ENCODE data around the gene NMD3. TPM values are rescaled to one million over a fixed set of nuclear protein-coding genes. Genes with fewer than 3 reads are reported as not detected.
A peak's percentile ranks its signal among the peaks of the same experiment; 100 is the strongest.
"Not testable (repeated sequence)": the region's sequence is repeated elsewhere in the genome, so short reads cannot be mapped to it uniquely, and the experiment has no call there.

The NMD3 gene
- total RNA-seq = 10 to 100 TPM; 43.4 to 44.6 TPM

DNA sequence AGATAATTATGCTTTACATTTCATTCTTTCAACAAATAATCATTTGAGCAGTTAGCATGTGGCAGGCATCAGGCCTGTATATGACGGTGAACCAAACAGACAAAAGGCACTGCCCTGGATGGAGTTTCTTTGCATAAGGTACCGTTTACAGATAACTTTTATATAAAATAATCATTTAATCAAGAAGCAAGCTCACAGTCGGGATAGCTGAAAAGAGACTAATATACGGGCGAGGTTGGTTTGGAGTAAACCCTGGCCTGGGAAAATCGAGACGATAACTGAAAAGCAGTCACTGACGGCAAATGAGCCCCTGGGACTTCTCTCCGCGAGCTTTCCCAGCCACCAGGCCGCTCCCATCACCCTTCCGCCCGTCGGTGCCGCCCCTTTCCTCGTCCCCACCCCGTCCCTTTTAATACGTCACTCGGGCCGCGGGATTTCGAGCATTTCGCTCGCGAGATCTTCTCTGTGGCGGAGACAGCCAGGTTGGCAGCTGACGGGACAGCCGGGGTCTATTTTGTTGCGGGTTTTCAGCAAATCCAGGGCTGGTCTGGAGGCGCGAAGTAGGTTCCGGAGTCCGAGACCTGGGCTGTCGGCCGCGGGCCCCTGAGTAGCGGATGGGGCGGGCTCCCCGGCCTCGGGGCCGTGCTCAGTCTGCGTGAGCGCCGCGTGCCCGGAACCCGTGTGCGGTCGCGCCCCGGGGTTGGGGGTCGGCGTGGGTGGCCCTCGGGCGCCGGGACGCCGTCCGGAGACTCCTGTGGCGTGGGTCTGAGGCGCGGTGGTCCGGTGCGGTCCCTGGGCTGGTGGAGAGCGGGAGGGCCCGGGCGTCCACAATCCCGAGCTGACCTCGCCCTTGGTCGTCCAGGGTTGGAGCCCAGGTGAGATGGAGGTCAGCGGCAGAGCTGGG, at the start of gene NMD3:
TSS of gene NMD3 (plus strand) at position 462 of the 904 bp plus-strand sequence. CDS start 703 bp downstream, outside the sequence.
- POLR2A ChIA-PET = interaction anchor here (0.6 to 1.3 kb wide), 7 partner anchors 8 to 221 kb away, joined by 3 read pairs; no protein-coding TSS in a partner anchor
- CTCF ChIA-PET = interaction anchor here (0.9 to 1.6 kb wide), 2 partner anchors 124 to 466 kb away, joined by 4 to 5 read pairs; no protein-coding TSS in a partner anchor
- Mint-ChIP-seq H3K4me1 (ENCODE audit: low read depth) (peaks cover 30% of the 10 kb centered on the region), H3K27ac (peak within 1 kb of the TSS; percentile 90), H3K9me3 (ENCODE audit: insufficient read depth) (no peaks in the 10 kb centered on the region), H3K4me3 (peak within 1 kb of the TSS; percentile 87), H3K36me3 (ENCODE audit: low read depth) (peaks cover 16% of the 10 kb centered on the region), H3K27me3 (ENCODE audit: low read depth) (peaks cover 2% of the 10 kb centered on the region)
- DNase-seq (peak; percentile 95), ATAC-seq (peak; percentile 97)

DNA sequence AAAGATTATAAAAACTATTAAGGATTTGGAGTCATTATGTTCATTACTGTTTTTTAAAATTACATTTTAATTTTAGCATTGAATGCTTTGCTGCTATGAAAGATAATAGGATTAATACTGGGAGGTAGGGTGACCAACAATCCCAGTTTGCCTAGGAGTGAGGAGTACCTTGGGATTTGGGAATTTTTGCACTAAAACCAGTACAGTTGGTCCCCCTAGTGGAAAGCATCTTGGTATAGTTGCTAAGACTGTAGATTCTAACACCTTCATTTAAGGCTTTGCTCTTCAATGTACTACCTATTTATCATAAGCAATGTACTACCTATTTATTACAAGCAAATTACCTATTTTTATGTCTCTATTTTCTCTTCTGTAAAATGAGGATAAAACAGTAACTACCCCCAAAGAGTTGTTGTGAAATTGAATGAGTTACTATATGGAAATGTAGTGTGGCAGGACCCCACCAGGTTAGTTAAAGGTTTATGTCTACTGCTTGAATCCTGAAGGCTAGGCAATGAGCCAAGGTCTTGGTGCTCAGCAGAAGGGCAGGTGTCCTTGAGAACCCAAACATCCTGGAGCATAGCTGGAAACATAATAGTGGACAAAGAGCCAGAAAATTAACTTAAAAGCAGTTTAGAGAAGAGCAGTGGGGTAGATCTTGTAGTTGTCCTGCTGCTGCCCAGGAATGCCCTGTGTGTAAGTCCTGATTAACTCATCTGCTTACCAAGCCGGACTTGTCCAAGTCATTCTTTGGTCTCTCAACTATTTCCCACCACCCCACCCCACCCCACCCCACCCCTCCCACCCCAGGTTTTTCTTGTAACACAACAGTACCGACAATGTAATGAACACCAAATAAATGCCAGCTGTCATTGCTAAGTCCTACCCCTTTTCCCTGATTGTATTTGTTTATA, 49.2 kb upstream of the NMD3 start:
- no peak for DNase-seq
- Mint-ChIP-seq H3K4me1 (ENCODE audit: low read depth) (no peaks in the 10 kb centered on the region), H3K9me3 (ENCODE audit: insufficient read depth) (no peaks in the 10 kb centered on the region), H3K4me3 (no peak overlapping the region), H3K27ac (no peak overlapping the region), H3K27me3 (ENCODE audit: low read depth) (peaks cover 4% of the 10 kb centered on the region), H3K36me3 (ENCODE audit: low read depth) (no peaks in the 10 kb centered on the region)
- POLR2A ChIA-PET = no interaction called here
- CTCF ChIA-PET = no interaction called here
- ATAC-seq = no peak

- no peaks in the 10 kb centered on the region for H3K9me3 Mint-ChIP-seq (ENCODE audit: insufficient read depth)
- ChIA-PET POLR2A (no interaction called here), CTCF (no interaction called here)
- peaks cover 4% of the 10 kb centered on the region for H3K27me3 Mint-ChIP-seq (ENCODE audit: low read depth)
- no peak for ATAC-seq
- no peak overlapping the region for H3K4me3 Mint-ChIP-seq
- H3K4me1 Mint-ChIP-seq (ENCODE audit: low read depth) = no peaks in the 10 kb centered on the region
- no peak overlapping the region for H3K27ac Mint-ChIP-seq
- no peaks in the 10 kb centered on the region for H3K36me3 Mint-ChIP-seq (ENCODE audit: low read depth)
- no peak for DNase-seq
These were observed 45.6 kb upstream of the NMD3 start for GRCh38 chr3:161175506-161175905.

- H3K27ac Mint-ChIP-seq = no peak overlapping the region
- ATAC-seq = no peak
- H3K27me3 Mint-ChIP-seq (ENCODE audit: low read depth) = peaks cover 4% of the 10 kb centered on the region
- peaks cover 3% of the 10 kb centered on the region for H3K9me3 Mint-ChIP-seq (ENCODE audit: insufficient read depth)
- no peaks in the 10 kb centered on the region for H3K36me3 Mint-ChIP-seq (ENCODE audit: low read depth)
- H3K4me3 Mint-ChIP-seq = no peak overlapping the region
- DNase-seq = no peak
- no peaks in the 10 kb centered on the region for H3K4me1 Mint-ChIP-seq (ENCODE audit: low read depth)
- ChIA-PET CTCF (no interaction called here), POLR2A (no interaction called here)
These were observed 43.1 kb upstream of the NMD3 start for GRCh38 chr3:161177991-161178390.

DNA sequence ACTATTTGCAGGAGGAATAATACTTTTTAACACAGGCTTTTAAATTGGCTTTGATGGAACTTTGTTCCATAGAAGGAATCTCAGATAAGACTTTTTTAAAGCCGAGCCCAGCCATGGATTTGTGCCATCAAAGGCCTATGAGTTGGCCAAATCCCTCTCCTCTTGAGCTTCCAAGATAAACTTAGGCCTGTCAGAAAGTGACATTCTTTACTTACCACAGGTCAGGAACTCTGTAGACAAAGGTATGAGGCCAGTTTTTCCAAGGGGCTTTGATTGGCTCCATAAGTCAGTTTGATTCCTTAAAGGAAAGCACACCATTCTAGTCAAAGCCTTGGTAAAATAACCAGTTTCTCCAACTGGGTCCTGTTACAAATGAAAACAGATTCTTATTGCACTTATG, 39.7 kb upstream of the NMD3 start:
- DNase-seq; H3K36me3 Mint-ChIP-seq (ENCODE audit: low read depth); H3K4me1 Mint-ChIP-seq (ENCODE audit: low read depth); POLR2A ChIA-PET; H3K4me3 Mint-ChIP-seq; H3K27ac Mint-ChIP-seq; CTCF ChIA-PET; H3K9me3 Mint-ChIP-seq (ENCODE audit: insufficient read depth); ATAC-seq; H3K27me3 Mint-ChIP-seq (ENCODE audit: low read depth): not testable (repeated sequence)

- Mint-ChIP-seq H3K4me3 (no peak overlapping the region), H3K27me3 (ENCODE audit: low read depth) (peaks cover 3% of the 10 kb centered on the region), H3K36me3 (ENCODE audit: low read depth) (no peaks in the 10 kb centered on the region), H3K4me1 (ENCODE audit: low read depth) (no peaks in the 10 kb centered on the region), H3K27ac (no peak overlapping the region), H3K9me3 (ENCODE audit: insufficient read depth) (no peaks in the 10 kb centered on the region)
- no peak for ATAC-seq
- ChIA-PET POLR2A (no interaction called here), CTCF (no interaction called here)
- DNase-seq = no peak
These were observed 34.1 kb upstream of the NMD3 start for GRCh38 chr3:161187046-161187445.

DNA sequence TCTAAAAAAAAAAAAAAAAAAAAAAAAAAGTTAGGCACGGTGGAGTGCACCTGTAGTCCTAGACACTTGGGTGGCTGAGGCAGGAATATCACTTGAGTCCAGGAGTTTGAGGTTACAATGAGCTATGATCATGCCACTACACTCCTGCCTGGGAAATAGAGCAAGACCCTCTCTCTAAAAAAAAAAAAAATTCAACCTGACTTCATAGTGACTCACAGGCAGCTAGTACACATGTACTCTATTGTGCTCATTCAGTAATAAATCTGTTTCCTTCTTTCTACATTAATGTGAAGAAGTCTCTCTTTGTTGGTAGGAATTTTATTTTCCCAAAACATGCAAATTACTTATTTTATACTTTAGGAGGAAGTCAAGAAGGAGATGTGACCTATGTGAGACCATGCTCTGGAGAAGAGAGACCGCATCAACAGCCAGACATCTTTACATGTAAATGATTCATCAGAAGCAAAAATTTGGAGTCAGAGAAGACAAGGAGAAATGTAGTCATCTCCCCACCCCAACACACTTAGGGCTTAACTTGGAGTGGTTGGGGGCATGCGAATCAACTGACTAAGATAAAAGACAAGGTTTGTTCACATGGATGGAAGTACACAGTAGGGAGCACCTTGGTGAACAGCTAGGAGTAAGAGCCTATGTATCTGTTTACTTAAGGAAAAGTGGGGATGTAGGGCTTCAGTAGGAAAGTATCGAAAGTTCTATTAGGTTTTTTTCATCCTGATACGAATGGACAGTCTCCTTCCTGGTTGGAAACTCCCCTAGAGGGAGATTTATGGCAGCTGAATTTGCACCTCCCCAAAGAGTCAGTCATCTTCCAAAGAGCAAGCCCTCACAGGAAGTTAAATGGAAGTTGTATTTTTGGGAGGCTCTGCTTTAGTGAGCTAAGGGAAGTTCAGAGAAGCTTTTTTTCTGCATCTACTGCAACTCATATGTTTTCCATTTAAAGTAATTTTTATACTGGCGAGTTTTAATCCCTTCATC, 23.0 kb upstream of the NMD3 start:
- ChIA-PET CTCF (interaction anchor here (0.7 kb wide), 1 partner anchor 76 kb away, joined by 3 read pairs; no protein-coding TSS in a partner anchor), POLR2A (no interaction called here)
- Mint-ChIP-seq H3K27me3 (ENCODE audit: low read depth) (peaks cover 5% of the 10 kb centered on the region), H3K4me1 (ENCODE audit: low read depth) (no peaks in the 10 kb centered on the region), H3K27ac (no peak overlapping the region), H3K36me3 (ENCODE audit: low read depth) (no peaks in the 10 kb centered on the region), H3K9me3 (ENCODE audit: insufficient read depth) (no peaks in the 10 kb centered on the region), H3K4me3 (no peak overlapping the region)
- no peak for DNase-seq
- ATAC-seq = no peak

GRCh38 chr3:161199926-161200325, 21.2 kb upstream of the NMD3 start:
- Mint-ChIP-seq H3K27ac (no peak overlapping the region), H3K4me1 (ENCODE audit: low read depth) (no peaks in the 10 kb centered on the region), H3K9me3 (ENCODE audit: insufficient read depth) (no peaks in the 10 kb centered on the region), H3K4me3 (no peak overlapping the region), H3K36me3 (ENCODE audit: low read depth) (no peaks in the 10 kb centered on the region), H3K27me3 (ENCODE audit: low read depth) (peaks cover 10% of the 10 kb centered on the region)
- no peak for DNase-seq
- ChIA-PET CTCF (no interaction called here), POLR2A (no interaction called here)
- ATAC-seq = no peak

GRCh38 chr3:161203485-161204098, 17.5 kb upstream of the NMD3 start:
- CTCF ChIA-PET = no interaction called here
- Mint-ChIP-seq H3K27ac (no peak overlapping the region), H3K36me3 (ENCODE audit: low read depth) (no peaks in the 10 kb centered on the region), H3K4me3 (no peak overlapping the region), H3K4me1 (ENCODE audit: low read depth) (no peaks in the 10 kb centered on the region), H3K27me3 (ENCODE audit: low read depth) (peaks cover 10% of the 10 kb centered on the region), H3K9me3 (ENCODE audit: insufficient read depth) (no peaks in the 10 kb centered on the region)
- no peak for ATAC-seq
- DNase-seq = no peak
- POLR2A ChIA-PET = no interaction called here

DNA sequence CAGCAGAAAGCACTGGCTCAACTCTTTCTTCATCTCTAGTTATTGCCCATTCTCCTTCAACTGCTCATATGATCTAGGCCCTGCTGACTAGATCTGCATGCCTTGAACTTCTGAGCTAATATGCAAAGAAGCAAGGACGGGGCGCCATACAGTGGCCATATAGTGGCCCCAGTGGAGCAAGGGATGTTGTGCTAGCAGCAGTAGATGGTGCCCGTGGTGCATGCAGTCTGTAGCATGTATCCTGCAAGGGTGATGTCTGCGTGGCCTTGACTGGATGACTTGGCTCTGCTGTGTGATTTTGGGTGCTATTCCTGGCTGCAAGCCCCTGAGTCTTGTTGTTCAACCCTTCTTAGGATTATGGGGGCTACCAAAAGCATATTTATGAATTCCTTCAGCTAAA, 12.2 kb upstream of the NMD3 start:
- Mint-ChIP-seq H3K27ac (no peak overlapping the region), H3K36me3 (ENCODE audit: low read depth) (no peaks in the 10 kb centered on the region), H3K4me1 (ENCODE audit: low read depth) (no peaks in the 10 kb centered on the region), H3K4me3 (no peak overlapping the region), H3K9me3 (ENCODE audit: insufficient read depth) (no peaks in the 10 kb centered on the region), H3K27me3 (ENCODE audit: low read depth) (peaks cover 14% of the 10 kb centered on the region)
- ATAC-seq (no peak), DNase-seq (no peak)
- CTCF ChIA-PET = interaction anchor here (1.6 kb wide), 1 partner anchor 252 kb away, joined by 4 read pairs; no protein-coding TSS in a partner anchor
- POLR2A ChIA-PET = no interaction called here

Measured in activated CD8-positive, alpha-beta T cell treated with anti-CD3 and anti-CD28 coated beads, Interleukin-2, amount 10 ng/mL, durations not matched to agents 7 days and 5 days (primary cell).